Brain microvascular endothelial cell (primary cell): ENCODE measurements around the gene PSG1.
"Not testable (repeated sequence)": the region's sequence is repeated elsewhere in the genome, so short reads cannot be mapped to it uniquely, and the experiment has no call there.

ENCODE experiments used
- DNase-seq: peaks from one replicate; pipeline ENCODE4 v3.0.0-alpha.2; 2020
- H3K27ac ChIP-seq: fragments of 250-450 bp; sonication (Bioruptor Pico); 2 replicates; pipeline ENCODE4 v1.5.1; 2020; ENCODE audit warnings: mild to moderate bottlenecking, moderate library complexity
- H3K27me3 ChIP-seq: fragments of 250-450 bp; sonication (Bioruptor Pico); replicated peaks from 2 replicates; pipeline ENCODE4 v1.5.1; 2020; ENCODE audit warnings: mild to moderate bottlenecking
- H3K36me3 ChIP-seq: fragments of 250-450 bp; sonication (Bioruptor Pico); replicated peaks from 2 replicates; pipeline ENCODE4 v1.5.1; 2020; ENCODE audit warnings: mild to moderate bottlenecking
- H3K4me3 ChIP-seq: 2 replicates; pipeline ENCODE4 v1.5.1; 2011; ENCODE audit warnings: low read depth, mild to moderate bottlenecking, control low read depth, low read length, moderate library complexity
- CTCF ChIP-seq: IDR thresholded peaks from 2 replicates; pipeline ENCODE4 v1.5.1; 2011; ENCODE audit warnings: low read depth, mild to moderate bottlenecking, moderate library complexity, low read length, control low read depth, inconsistent platforms; ENCODE audit errors: missing control alignments
- in situ Hi-C: cut with HindIII; loops from 2 replicates; pipeline ENCODE4 v1.10.0; 2017; ENCODE audit warnings: low sequenced_read_pairs, low pct_ligation_motif_present

PSG1 gene

GRCh38 chr19:42919070-42919756 is 39.7 kb upstream of the PSG1 start:
- H3K4me3 ChIP-seq, H3K36me3 ChIP-seq, H3K27me3 ChIP-seq, in situ Hi-C loops, H3K27ac ChIP-seq, DNase-seq: not testable (repeated sequence)
- peak; percentile 58 for TF ChIP-seq CTCF

- H3K36me3 ChIP-seq, in situ Hi-C loops, H3K4me3 ChIP-seq, H3K27ac ChIP-seq, H3K27me3 ChIP-seq, DNase-seq: not testable (repeated sequence)
Measured at GRCh38 chr19:42918377-42919069, 39.0 kb upstream of the PSG1 start.

- in situ Hi-C loops, DNase-seq, H3K4me3 ChIP-seq, H3K36me3 ChIP-seq, H3K27me3 ChIP-seq, H3K27ac ChIP-seq: not testable (repeated sequence)
Measured at GRCh38 chr19:42917634-42918033, 38.1 kb upstream of the PSG1 start, which contains the start of gene PSG6. Gene PSG6, minus strand, starts transcription at chr19:42917894. Its CDS starts 102 bp downstream, at chr19:42917792.

GRCh38 chr19:42916931-42917330 is 37.4 kb upstream of the PSG1 start:
- H3K27ac ChIP-seq, H3K4me3 ChIP-seq, H3K36me3 ChIP-seq, in situ Hi-C loops, H3K27me3 ChIP-seq, DNase-seq: not testable (repeated sequence)

- H3K36me3 ChIP-seq, in situ Hi-C loops, DNase-seq, H3K27ac ChIP-seq, H3K4me3 ChIP-seq, H3K27me3 ChIP-seq: not testable (repeated sequence)
Measured at GRCh38 chr19:42913516-42913915, 34.0 kb upstream of the PSG1 start.

GRCh38 chr19:42912941-42913340 is 33.4 kb upstream of the PSG1 start:
- DNase-seq, H3K27me3 ChIP-seq, H3K36me3 ChIP-seq, H3K27ac ChIP-seq, H3K4me3 ChIP-seq, in situ Hi-C loops: not testable (repeated sequence)

GRCh38 chr19:42911731-42912130 is 32.2 kb upstream of the PSG1 start:
- in situ Hi-C loops, H3K27me3 ChIP-seq, H3K36me3 ChIP-seq, H3K27ac ChIP-seq, H3K4me3 ChIP-seq, DNase-seq: not testable (repeated sequence)

- H3K4me3 ChIP-seq, DNase-seq, in situ Hi-C loops, H3K36me3 ChIP-seq, H3K27me3 ChIP-seq, H3K27ac ChIP-seq: not testable (repeated sequence)
Measured at GRCh38 chr19:42906162-42906561, 26.6 kb upstream of the PSG1 start.

- H3K27ac ChIP-seq, DNase-seq, H3K36me3 ChIP-seq, H3K27me3 ChIP-seq, H3K4me3 ChIP-seq, in situ Hi-C loops: not testable (repeated sequence)
Measured at GRCh38 chr19:42900561-42900960, 21.0 kb upstream of the PSG1 start.

GRCh38 chr19:42899674-42900073 is 20.2 kb upstream of the PSG1 start:
- H3K27me3 ChIP-seq, DNase-seq, H3K27ac ChIP-seq, in situ Hi-C loops, H3K4me3 ChIP-seq, H3K36me3 ChIP-seq: not testable (repeated sequence)

GRCh38 chr19:42899110-42899509 is 19.6 kb upstream of the PSG1 start:
- H3K36me3 ChIP-seq, in situ Hi-C loops, H3K4me3 ChIP-seq, DNase-seq, H3K27me3 ChIP-seq: not testable (repeated sequence)
- H3K27ac ChIP-seq, result peak overlapping the region; percentile 65

GRCh38 chr19:42898656-42899055 is 19.1 kb upstream of the PSG1 start:
- H3K27me3 ChIP-seq, in situ Hi-C loops, H3K4me3 ChIP-seq, H3K36me3 ChIP-seq, DNase-seq: not testable (repeated sequence)
- H3K27ac ChIP-seq, result peak overlapping the region; percentile 65

GRCh38 chr19:42897729-42898128 is 18.2 kb upstream of the PSG1 start:
- H3K27me3 ChIP-seq, H3K36me3 ChIP-seq, H3K27ac ChIP-seq, H3K4me3 ChIP-seq, in situ Hi-C loops, DNase-seq: not testable (repeated sequence)

- DNase-seq, in situ Hi-C loops, H3K27ac ChIP-seq, H3K4me3 ChIP-seq, H3K27me3 ChIP-seq, H3K36me3 ChIP-seq: not testable (repeated sequence)
Measured at GRCh38 chr19:42890446-42890845, 10.9 kb upstream of the PSG1 start.
